ENCODE data around the gene TAPBP. TPM values are rescaled to one million over a fixed set of nuclear protein-coding genes. Genes with fewer than 3 reads are reported as not detected.

Gene TAPBP
- total RNA-seq, 1 donor from 2014 or later: 32.6 TPM

DNA sequence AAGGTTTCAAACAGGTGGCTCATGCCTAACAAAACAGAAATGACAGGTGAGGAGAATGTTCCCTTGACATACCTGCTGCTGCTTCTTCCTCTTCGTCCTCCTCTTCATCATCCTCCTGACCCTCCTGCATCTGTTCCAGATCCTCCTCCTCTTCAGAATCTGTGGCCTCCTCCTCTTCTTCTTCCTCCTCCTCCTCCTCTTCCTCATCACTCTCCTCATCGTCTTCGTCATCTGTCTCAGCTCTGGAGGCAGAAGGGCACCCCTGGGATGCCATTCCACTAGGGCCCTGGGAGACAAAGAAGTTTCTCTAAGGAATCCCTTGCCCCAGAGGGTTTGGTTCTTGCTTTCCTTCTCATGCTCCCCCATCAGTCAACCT is 6.0 kb upstream of the TAPBP start:
- DNase-seq: no peak

DNA sequence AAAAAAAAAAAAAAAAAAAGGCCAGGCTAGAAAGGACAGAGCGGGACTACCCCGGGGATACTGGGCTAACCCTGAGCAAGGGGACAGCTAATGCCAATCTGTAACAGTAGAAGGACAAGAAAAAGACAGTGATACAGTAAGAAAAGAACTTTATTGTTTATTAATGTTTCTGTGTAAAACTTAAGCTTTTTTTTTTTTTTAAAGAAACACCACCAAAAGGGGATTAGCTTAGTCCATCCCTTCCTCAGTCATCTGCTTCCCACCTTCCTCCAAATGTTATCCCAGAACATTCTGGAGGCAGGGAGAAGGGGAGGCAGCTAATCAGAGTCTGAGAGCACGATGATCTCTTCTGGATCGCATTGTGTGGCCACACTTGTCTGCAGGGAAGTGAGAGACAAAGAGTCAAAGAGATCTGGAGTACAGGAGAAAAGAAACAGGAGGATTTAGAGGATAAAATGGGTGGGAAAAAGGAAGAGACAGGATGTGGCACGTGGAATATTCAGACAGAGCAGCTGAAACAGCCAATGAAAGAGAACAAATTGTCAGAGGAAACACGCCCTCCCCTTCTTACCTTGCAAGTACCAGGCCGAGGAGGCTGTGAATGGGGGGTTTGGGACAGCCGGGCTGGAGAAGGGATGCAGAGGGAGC is 4.7 kb upstream of the TAPBP start:
- DNase-seq: no peak

DNA sequence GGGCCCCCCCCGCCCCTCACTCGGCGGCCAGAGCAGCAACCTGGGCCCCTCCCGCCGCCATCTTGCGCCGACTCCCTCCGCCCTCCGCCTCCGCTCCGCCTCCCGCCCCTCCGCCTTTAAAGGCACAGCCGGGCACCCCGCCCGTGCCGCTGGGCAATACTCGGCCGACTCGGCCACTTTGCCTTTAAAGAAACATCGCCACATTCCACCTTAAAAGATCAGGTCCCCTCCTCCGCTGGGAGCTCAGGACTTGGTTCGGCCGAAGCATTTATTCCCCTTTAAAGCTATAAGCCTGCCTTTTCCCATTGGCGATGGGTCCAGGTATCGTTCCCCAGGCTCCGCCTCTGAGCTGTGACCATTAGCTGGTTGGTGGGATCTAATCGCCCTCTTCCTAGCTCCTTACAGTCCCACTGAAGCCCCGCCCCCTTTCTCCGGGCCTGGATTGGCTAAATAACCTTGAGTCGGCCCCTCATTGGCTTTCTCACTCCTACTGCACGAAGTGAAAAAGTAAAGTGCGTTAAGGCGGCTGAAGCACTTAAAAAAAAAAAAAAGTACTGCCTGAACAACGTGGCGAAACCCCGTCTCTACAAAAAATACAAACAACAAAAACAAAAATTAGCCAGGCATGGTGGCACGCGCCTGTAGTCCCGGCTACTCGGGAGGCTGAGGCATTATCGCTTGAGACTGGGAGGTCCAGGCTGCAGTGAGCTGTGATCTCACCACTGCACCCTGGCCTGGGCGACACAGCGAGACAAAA is 4.0 kb upstream of the TAPBP start, which contains the start of gene ZBTB22:
TSS of gene ZBTB22 (minus strand) at position 76 of the 757 bp plus-strand sequence. CDS start 828 bp downstream, outside the sequence.
- DNase-seq: peak; percentile 98

DNA sequence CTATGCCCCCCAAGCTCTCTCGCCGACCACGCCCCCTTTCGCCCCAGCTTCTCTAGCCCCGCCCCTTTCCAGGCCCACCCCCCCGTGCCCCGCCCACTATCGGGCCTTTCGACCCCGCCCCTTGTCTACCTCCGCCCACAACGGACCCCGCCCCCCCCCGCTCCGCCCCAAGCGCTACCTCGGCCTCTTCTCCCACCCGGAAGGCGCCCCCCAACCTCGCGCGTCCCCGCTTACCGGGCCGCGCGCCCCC is 3.5 kb upstream of the TAPBP start:
- DNase-seq: peak; percentile 60

DNA sequence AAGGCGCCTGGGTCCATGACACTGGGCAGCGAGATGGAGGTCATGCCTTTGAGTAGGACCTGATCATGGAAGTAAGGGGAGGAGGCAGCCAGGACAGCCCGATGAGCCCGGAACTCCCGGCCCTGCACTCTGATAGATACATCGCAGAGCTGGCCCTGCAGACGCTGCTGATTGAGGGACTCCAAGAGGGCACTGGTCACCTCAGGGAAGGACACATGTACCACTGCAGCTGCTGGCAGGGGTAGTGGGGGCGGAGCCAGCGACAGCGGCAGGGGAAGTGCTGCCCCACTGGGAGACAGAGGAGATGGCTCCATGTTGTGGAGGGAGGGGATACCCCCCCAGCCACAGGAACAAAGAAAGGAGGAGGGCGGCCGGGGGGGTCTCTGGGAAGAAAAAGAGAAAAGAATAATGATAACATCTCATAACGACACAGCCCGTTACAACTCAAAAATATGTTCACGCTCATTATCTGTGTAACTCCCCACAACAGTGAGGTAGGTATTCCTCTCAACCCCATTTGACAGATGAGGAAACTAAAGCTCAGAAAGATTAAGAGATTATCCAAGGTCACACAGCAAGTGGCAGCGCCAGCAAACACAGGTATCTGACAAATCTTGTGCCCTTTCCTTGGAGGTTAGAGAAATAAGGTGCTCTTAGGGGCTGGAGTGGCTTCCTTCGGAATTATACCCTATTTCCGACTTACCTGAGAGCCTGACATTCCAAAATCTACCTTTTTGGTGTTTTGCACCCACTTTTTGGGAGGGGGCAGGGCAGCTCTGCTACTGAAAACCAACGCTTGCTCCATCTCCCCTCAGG is 2.9 kb upstream of the TAPBP start:
- DNase-seq: no peak

DNA sequence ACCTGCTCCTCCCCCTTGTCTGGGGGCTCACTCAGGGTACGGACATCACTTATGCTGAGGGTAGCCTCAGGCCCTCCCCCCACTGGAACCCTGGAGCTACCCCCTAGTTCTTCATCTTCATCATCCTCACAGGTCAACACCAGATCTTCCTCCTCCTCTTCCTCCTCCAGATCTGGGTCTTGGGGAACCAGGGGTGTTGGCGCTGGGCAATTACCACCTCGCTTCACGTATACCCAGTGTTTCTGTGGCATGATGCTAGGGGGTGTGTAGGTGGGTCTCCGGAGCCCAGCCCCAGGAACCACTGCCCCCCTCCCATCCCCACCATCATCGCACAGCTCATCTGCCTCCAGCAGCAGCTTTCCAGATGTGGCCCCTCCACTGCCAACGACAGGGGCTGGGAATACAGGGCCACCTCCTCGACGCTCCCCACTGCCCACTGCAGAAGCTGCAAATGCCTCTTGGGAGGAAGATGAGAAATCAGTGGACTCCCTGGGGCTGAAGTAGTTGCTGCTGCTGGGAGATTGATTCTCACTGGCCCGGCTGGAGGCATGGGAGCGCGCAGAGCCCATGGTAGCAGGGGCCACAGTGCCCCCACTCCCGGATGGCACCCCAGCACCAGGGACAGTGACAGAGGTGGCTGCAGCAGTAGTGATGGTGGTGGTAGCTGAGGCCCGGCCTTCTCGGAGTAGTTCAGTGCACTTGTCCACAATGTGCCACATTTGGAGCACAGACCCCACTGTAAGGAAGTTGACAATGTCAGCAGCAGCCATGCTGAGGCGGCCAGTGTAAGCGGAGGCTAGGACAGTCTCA is 2.1 kb upstream of the TAPBP start:
- no peak for DNase-seq

DNA sequence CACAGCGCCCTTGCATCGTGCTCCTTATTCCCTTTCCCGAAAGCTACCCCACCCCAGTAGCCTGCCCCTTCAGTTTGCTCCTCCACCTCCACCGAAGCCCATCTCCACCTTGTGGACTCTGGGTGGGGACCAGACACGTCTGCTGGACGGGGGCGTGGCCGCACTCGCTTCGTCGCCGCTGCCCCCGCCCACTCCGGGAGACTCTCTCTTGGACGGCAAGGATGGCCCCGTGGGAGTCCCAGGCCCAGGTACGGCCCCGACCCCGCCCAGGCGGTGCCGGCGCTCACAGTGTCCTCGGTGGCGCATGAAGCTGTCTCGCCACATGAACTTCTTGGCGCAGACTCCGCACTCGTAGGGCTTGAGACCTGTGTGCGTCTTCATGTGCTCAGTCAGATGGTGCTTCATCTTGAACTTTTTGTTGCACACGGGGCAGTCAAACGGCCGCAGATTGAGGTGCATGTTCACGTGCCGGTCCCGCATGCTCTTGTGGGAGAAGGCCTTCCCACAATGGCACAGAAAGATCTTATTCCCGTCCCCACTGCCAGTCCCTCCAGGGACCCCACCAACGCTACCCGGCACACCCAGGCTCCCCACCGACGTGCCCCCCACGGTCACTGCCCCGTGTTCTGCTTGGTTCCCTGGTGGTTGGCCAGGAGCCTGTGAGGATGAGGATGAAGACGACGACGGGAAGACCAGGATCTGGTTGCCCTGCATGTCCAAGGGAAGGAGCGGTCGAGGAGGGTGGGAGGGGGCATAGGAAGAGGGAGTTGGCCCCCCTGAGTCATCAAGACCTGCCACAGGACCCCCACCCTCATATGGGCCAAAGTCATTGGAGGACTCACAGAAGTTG is 1.3 kb upstream of the TAPBP start:
- DNase-seq: no peak

DNA sequence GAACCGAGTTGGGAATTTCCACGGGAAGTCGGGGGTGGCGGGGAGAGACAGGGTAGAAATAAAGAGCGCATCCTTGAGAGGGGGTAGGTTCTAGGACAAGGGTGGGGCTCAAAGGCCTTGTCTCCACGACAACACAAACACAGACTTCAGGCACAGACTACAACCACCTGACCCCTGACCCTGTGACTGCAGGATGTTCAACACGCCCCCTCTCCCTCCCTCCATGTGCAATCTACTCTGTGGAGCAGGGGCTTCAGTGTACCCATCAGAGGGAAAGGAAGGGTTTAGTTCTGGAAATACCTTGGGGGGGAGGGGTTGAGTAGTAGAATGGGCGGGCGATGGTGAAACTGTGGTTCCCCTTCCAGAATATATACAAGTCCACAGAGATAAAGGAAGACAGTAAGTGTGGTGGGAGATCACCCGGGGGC is 651 bp upstream of the TAPBP start:
- peak; percentile 82 for DNase-seq

DNA sequence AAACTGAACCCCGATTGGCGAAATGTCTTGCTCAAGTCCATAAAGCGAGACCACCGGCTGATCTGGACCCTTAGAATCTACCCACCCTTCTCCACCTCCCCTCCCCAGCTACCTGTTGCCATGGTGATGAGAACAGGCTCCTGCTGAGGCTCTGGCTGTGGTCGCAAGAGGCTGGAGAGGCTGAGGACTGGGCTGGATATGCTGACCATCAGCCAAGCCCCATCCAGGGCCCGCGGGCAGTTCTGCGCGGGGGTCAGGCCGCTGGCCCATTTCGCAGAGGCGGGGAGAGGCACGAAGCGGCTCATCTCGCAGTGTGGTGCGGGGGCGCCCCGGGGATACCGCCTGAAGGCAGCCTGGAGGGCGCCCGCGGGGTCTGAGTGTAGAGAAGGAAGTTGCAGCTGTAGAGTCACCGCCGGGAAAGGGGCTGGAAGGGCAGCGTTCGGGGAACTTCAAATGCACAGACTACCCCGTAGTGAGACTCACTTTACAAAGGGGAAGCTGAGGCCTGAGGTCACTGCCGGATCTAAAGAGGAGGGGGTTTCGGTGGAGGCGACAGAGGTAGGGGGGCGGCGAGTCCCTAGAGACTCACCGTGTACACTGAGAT is 671 bp downstream of the TAPBP start:
- no peak for DNase-seq

DNA sequence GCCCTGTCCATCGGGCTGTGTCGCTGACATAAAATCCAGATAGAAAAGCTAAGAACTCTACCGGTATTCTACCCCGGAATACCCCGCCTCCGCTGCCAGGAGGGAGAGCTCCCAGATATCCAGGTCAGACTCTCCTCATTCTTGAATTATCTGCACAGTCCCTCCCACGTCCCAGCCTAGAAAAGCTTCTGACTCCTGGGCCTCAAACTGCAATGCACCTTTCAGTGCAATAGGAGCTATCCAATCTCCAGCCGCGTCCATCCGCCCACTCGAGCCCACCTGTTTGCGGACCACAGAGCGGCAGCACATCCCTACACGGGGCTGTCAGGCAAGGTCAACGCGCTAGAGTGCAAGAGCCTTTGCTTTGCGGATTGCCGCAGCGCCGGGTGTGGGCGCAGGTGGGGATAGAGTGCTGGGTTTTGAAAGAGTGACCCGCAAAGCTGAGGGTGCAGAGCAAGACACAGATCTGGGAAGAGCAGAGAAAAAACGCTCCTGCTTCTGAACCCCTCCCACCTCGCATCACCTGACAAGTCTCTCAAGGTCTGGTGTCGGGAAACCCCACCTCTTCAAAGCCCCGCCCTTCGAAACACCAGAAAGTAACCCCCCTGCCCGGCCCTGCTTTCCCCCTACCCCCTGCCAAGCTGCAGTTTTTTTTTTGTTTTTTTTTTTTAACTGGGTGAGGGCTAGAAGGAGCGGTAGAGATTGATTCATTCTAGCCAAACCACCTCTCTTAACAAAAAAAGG is 1.3 kb downstream of the TAPBP start:
- DNase-seq: peak; percentile 58

DNA sequence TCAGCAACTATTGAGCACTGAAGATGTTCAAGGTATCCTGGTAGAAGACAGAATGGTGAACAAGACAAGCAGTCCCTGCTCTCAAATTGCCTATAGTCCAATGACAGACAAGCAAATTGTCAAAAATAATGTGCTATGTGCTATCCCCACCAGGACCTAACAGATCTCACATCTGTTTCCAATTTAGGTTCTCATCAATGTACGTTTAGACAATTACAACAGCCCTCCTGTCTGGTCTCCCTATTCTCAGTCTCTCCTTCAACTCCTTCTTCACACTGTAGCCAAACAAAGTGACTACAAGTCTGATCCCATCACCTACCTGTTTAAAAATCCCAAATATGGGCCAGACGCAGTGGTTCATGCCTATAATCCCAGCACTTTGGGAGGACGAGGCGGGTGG is 7.5 kb downstream of the TAPBP start:
- no peak for DNase-seq

DNA sequence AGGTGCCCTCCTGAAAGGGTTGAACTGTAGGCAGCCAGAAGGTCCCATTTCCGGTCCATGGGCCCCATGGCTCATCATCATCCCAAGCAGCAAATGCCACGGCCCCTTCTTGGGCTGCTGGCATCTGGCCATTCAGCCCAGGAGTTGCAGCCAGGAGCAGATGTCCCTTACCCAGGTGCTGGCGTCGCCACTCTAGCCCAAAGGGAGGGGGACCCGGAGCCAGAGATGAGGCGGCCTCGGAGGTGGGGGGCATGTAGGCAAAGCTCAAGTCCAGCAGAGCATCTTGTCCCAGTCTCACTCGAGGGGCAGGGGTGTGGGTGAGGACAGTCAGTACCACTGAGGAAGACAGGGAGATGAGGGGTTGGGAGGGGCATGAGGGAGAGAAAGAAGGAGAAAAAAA is 8.8 kb downstream of the TAPBP start:
- no peak for DNase-seq

DNA sequence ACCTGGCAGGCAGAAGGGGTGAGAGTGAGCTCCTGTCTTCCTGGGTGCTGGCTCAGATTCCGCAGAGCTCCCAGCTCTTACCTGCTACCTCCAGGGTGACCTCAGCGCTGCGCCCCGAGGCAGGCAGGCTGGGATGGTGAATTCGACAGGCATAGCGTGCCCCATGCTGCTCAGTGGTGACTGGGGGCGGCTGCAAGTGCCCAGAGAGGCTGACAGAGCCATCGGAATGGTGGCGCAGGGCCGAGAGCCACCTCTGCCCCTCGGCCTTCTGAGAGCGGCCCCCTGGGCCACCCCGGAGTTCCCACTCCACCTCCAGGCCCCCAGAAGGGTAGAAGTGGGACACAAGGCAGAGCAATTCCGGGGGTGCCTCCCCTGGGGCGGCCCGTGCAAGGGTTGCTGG is 9.7 kb downstream of the TAPBP start:
- DNase-seq: no peak

DNA sequence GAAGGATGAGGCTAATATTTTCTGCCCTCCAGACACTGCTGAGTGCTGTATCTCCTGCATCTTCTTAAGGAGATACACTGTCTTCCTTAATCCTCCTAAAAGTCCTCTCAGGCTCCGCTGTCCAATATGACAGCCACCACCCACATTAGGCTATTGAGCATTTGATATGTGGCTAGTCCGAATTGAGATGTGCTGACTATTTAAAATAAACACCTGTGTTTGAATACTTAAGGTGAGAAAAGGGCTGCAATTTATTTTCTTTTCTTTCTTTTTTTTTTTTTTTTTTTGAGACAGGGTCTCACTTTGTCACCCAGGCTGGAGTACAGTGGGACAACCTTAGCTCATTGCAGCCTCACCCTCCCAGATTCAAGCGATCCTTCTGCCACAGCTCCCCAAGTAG is 12.0 kb downstream of the TAPBP start:
- no peak for DNase-seq

DNA sequence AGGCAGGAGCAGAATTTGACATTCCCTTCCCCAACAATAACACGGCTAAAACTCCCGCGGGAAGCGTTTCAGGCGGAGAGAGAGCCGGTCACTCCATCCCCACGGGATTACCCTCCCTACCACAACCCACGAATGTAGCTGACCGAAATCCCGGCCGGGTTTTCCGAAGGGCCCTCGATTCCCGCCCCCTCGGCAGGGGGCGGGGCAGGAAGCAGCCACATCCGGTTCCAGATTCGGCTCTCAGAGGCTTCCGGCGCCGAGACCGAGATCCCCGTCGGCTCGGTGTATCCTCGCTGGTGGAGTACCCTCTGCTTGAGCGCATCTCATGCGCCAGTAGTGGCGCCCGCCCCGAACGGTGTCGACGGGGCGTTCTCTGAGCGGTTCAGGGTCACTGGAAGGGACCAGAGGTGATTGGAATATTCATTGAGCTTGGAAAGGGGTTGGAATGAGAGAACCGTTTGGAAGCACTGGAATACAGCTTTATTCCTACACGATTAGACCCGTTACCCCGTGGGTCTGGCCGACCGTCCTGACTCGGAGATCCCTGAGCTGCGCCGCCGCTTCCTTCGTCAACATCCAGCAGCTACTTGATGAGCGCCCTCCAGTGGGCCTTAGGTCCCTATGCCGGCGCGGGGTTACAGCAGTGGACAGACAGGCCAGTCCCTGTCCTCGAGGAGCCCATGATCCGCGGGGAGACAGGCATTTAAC is 14.5 kb downstream of the TAPBP start:
- peak; percentile 91 for DNase-seq

DNA sequence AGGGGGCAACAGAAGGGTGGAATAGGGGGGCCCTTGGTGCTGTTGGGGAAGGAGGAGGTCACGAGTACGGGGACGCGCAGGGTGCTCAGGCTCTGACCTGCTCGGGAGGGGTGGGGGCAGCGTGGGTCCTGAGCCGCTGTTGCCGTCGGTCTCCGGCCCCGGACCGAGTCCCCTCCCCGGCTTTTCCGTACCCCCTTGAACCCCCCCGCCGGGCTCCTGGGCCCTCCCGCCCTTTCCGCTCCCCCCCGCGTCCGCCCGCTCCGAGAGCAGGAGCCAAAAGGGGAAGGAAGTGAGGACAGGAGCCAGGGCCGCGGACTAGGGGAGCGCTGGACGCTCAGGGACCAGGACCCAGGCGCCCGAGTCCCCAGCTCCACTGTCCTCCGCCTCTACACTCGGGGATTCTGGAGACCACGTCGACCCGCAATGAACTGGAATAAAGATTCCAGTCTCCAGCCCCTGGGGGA is 15.1 kb downstream of the TAPBP start, which contains the start of gene RGL2:
TSS of gene RGL2 (minus strand) at position 170 of the 464 bp plus-strand sequence. CDS start 332 bp downstream, outside the sequence.
- peak; percentile 73 for DNase-seq

DNA sequence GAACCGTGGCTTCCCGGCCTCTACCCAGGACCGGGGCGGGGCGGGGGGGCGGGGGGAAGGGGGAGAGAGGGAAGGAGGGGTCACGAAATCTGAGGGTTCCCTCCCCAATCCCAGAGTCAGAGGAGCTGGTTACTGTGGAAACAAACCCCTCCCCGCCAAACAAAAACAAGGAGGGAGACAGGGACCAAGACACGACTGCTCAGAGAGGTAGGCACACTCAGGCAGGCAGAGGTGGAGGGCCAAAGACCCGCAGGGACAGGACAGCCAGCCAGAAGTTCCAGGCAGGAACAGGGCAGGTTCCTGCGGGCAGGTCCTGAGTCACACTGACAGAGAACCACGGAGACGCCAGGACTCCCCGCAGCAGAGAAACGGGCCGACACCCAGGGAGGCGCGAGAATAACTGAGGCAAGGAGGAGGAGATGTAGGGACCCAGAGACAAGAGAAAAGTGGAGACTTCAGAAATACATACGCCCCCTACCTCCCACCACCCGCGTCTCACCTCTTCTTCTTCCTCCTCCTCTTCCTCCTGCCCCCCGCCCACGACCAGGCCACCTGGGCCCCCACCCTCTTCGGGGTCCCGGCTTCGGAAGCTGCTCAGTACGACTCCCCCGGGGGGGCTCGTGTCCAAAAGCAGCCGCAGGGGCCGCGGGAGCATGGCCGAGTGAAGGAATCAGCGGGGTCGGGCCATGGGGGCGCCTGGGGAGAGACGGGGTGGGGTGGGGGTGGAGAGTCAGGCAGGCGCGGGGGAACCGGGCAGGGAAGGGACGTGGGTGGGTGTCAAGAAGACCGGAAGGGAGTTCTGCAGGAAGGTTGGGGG is 15.7 kb downstream of the TAPBP start:
- DNase-seq: peak; percentile 86

DNA sequence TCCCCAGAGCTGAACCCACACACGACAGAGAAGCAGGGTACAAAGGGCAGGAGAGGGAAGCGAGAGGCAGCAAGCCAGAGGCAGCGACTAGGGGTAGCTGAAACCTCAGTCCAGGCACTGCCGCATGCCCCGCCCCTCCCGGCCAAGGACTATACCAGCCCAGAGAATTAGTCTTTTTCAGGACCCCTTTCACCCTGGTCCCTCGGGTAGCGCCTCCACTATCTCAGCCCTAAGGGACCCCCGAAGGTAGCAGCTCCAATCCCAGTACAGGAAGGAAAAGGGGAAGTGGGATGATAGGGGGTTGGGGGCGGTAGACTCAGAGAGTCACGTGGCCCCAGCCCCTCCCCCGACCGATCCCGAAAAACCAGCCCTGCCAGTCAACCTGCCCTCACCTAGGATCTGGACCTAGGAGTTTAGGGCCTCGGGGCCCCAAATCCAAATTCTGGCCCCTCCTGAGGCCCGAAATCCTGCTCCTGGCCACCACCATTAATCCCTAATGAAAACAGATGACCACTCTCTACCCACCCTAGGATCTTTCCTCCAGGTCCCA is 16.4 kb downstream of the TAPBP start:
- DNase-seq: no peak
